CD8-positive, alpha-beta memory T cell (primary cell): Measurements from ENCODE around the gene REC8. TPM values are rescaled to one million over a fixed set of nuclear protein-coding genes. Genes with fewer than 3 reads are reported as not detected.

Experiments
- CTCF ChIA-PET: fragments of 350-600 bp; sonication (Branson Sonifier 250); formaldehyde crosslinking; loops from one replicate; lab custom pipeline; 2021; ENCODE audit warnings: antibody characterized with exemption; lab: Charles Lee
- POLR2A ChIA-PET: fragments of 350-600 bp; sonication (Branson Sonifier 250); formaldehyde crosslinking; loops from one replicate; lab custom pipeline; 2021; ENCODE audit warnings: antibody characterized with exemption; lab: Charles Lee
- DNase-seq, 5 donors: peaks; one replicate each; pipeline versions ENCODE4 v3.0.0 to v3.0.0-alpha.2; 2020 to 2022; ENCODE audit warnings: mixed read lengths in 1 of 5
- H3K27ac ChIP-seq: one replicate; pipeline ENCODE4 v1.7.0; 2013; ENCODE audit warnings: low read depth, mild to moderate bottlenecking, low read length, moderate library complexity
- H3K27me3 ChIP-seq: 2 replicates; pipeline ENCODE4 v1.7.0; 2013; ENCODE audit warnings: low read length, mild to moderate bottlenecking; ENCODE audit not compliant: insufficient read depth, poor library complexity, severe bottlenecking
- H3K36me3 ChIP-seq: 2 replicates; pipeline ENCODE4 v1.7.0; 2013; ENCODE audit warnings: mild to moderate bottlenecking, low read length, moderate library complexity; ENCODE audit not compliant: insufficient read depth
- H3K4me1 ChIP-seq: 2 replicates; pipeline ENCODE4 v1.7.0; 2013; ENCODE audit warnings: mild to moderate bottlenecking, low read length, moderate library complexity; ENCODE audit not compliant: insufficient read depth
- H3K4me3 ChIP-seq: 2 replicates; pipeline ENCODE4 v1.7.0; 2013; ENCODE audit warnings: mild to moderate bottlenecking, low read length
- H3K9me3 ChIP-seq: 2 replicates; pipeline ENCODE4 v1.7.0; 2013; ENCODE audit warnings: mild to moderate bottlenecking, low read length
- H3K27ac Mint-ChIP-seq, 8 donors: one replicate each; pipeline ENCODE4 v1.8.0; 2020 to 2021; ENCODE audit warnings: mixed read lengths in 8 of 8, mild to moderate bottlenecking in 6 of 8, inconsistent platforms in 3 of 8, moderate library complexity in 3 of 8
- H3K27me3 Mint-ChIP-seq, 2 donors: one replicate each; pipeline ENCODE4 v1.8.0; 2020 to 2021; ENCODE audit warnings: mixed read lengths in 2 of 2, mild to moderate bottlenecking in 1 of 2, moderate library complexity in 1 of 2
- H3K36me3 Mint-ChIP-seq, 3 donors: one replicate each; pipeline ENCODE4 v1.8.0; 2020 to 2021; ENCODE audit warnings: mixed read lengths in 3 of 3, inconsistent platforms in 1 of 3, mild to moderate bottlenecking in 1 of 3
- H3K4me1 Mint-ChIP-seq, 3 donors: one replicate each; pipeline ENCODE4 v1.8.0; 2020 to 2021; ENCODE audit warnings: mixed read lengths in 3 of 3, inconsistent platforms in 1 of 3, mild to moderate bottlenecking in 1 of 3
- H3K4me3 Mint-ChIP-seq, 7 donors: one replicate each; pipeline ENCODE4 v1.8.0; 2020 to 2021; ENCODE audit warnings: mixed read lengths in 7 of 7, mild to moderate bottlenecking in 6 of 7, moderate library complexity in 4 of 7, inconsistent platforms in 2 of 7
- H3K9me3 Mint-ChIP-seq, 5 donors: one replicate each; pipeline ENCODE4 v1.8.0; 2020 to 2022; ENCODE audit warnings: mixed read lengths in 5 of 5, mild to moderate bottlenecking in 3 of 5, moderate library complexity in 2 of 5, inconsistent platforms in 1 of 5
- polyA plus RNA-seq: library from polyadenylated mRNA; unstranded; fragments of 300-500 nt; fragmentation: Illumina TruSeq; gene quantifications from one replicate; pipeline ENCODE4 v1.2.3, GENCODE V29; 2021
- total RNA-seq, 2 experiments: library from RNA; stranded (reverse); gene quantifications; one replicate each; pipeline ENCODE4 v1.2.3, GENCODE V29; 2021

The REC8 gene
- total and polyA plus RNA-seq, 3 experiments from 2014 or later = 10.0 to 26.7 (median 24.5) TPM

- Mint-ChIP-seq H3K4me1 (peaks cover 33 to 47% (median 42%) of the 10 kb centered on the region in 3 donors), H3K4me3 (peak overlapping the region in 6 of 7 donors; percentile 45 to 89 (median 82)), H3K36me3 (peaks cover 0 to 43% (median 10%) of the 10 kb centered on the region in 3 donors), H3K9me3 (no peaks in the 10 kb centered on the region), H3K27me3 (peaks cover 0 to 2% of the 10 kb centered on the region in 2 donors), H3K27ac (peak overlapping the region; percentile 71 to 96 (median 78))
- ChIA-PET POLR2A (interaction anchor here (1.2 kb wide), 1 partner anchor 12 kb away, joined by 4 read pairs; the partner anchor contains the start of gene IRF9), CTCF (interaction anchor here (0.9 to 4.7 kb wide), 2 partner anchors 10 to 12 kb away, joined by 3 to 36 read pairs; partner anchors contain the start of gene IRF9)
- Histone ChIP-seq H3K27ac (no peak overlapping the region), H3K9me3 (no peaks in the 10 kb centered on the region), H3K4me3 (no peak overlapping the region), H3K27me3 (no peaks in the 10 kb centered on the region), H3K36me3 (peaks cover 8% of the 10 kb centered on the region), H3K4me1 (no peaks in the 10 kb centered on the region)
- DNase-seq = no peak
These were observed 996 bp downstream of the REC8 start for GRCh38 chr14:24172871-24173281.

GRCh38 chr14:24176599-24176998 lies 4.7 kb downstream of the REC8 start:
- no peaks in the 10 kb centered on the region for H3K27me3 Mint-ChIP-seq
- H3K4me1 Mint-ChIP-seq = peaks cover 25 to 29% (median 28%) of the 10 kb centered on the region in 3 donors
- Histone ChIP-seq H3K4me1 (no peaks in the 10 kb centered on the region), H3K4me3 (no peak overlapping the region), H3K9me3 (no peaks in the 10 kb centered on the region), H3K27me3 (no peaks in the 10 kb centered on the region), H3K36me3 (peaks cover 19% of the 10 kb centered on the region), H3K27ac (no peak overlapping the region)
- DNase-seq = no peak
- H3K36me3 Mint-ChIP-seq = peaks cover 0 to 67% (median 9%) of the 10 kb centered on the region in 3 donors
- H3K9me3 Mint-ChIP-seq = no peaks in the 10 kb centered on the region
- peak overlapping the region in 1 of 8 donors; percentile 47 for H3K27ac Mint-ChIP-seq
- CTCF ChIA-PET = interaction anchor here (1.7 kb wide), 1 partner anchor 43 kb away, joined by 3 read pairs; no protein-coding TSS in a partner anchor
- POLR2A ChIA-PET = interaction anchor here (0.6 kb wide), 1 partner anchor 27 kb away, joined by 3 read pairs; no protein-coding TSS in a partner anchor
- no peak overlapping the region for H3K4me3 Mint-ChIP-seq

GRCh38 chr14:24177041-24177825 lies 5.4 kb downstream of the REC8 start:
- no peak for DNase-seq
- ChIA-PET CTCF (interaction anchor here (1.7 kb wide), 1 partner anchor 43 kb away, joined by 3 read pairs; no protein-coding TSS in a partner anchor), POLR2A (interaction anchor here (0.6 kb wide), 1 partner anchor 27 kb away, joined by 3 read pairs; no protein-coding TSS in a partner anchor)
- Histone ChIP-seq H3K4me3 (no peak overlapping the region), H3K36me3 (peaks cover 19% of the 10 kb centered on the region), H3K27ac (no peak overlapping the region), H3K27me3 (no peaks in the 10 kb centered on the region), H3K9me3 (no peaks in the 10 kb centered on the region), H3K4me1 (no peaks in the 10 kb centered on the region)
- Mint-ChIP-seq H3K9me3 (no peaks in the 10 kb centered on the region), H3K4me3 (no peak overlapping the region), H3K27me3 (no peaks in the 10 kb centered on the region), H3K27ac (peak overlapping the region in 4 of 8 donors; percentile 31 to 79 (median 44)), H3K36me3 (peaks cover 0 to 72% (median 9%) of the 10 kb centered on the region in 3 donors), H3K4me1 (peaks cover 22 to 25% (median 23%) of the 10 kb centered on the region in 3 donors)

GRCh38 chr14:24177891-24178290 lies 6.0 kb downstream of the REC8 start:
- no peak for DNase-seq
- Mint-ChIP-seq H3K36me3 (peaks cover 0 to 78% (median 9%) of the 10 kb centered on the region in 3 donors), H3K4me3 (no peak overlapping the region), H3K27me3 (no peaks in the 10 kb centered on the region), H3K9me3 (no peaks in the 10 kb centered on the region), H3K27ac (peak overlapping the region in 1 of 8 donors; percentile 42), H3K4me1 (peaks cover 19 to 22% (median 19%) of the 10 kb centered on the region in 3 donors)
- Histone ChIP-seq H3K9me3 (no peaks in the 10 kb centered on the region), H3K36me3 (peaks cover 19% of the 10 kb centered on the region), H3K27me3 (no peaks in the 10 kb centered on the region), H3K4me1 (no peaks in the 10 kb centered on the region), H3K27ac (no peak overlapping the region), H3K4me3 (no peak overlapping the region)
- CTCF ChIA-PET = interaction anchor here (1.7 kb wide), 1 partner anchor 42 kb away, joined by 3 read pairs; no protein-coding TSS in a partner anchor
- POLR2A ChIA-PET = no interaction called here

GRCh38 chr14:24178399-24179178 lies 6.7 kb downstream of the REC8 start:
- Histone ChIP-seq H3K9me3 (no peaks in the 10 kb centered on the region), H3K4me3 (no peak overlapping the region), H3K4me1 (no peaks in the 10 kb centered on the region), H3K27me3 (no peaks in the 10 kb centered on the region), H3K36me3 (peaks cover 23% of the 10 kb centered on the region), H3K27ac (no peak overlapping the region)
- Mint-ChIP-seq H3K27me3 (no peaks in the 10 kb centered on the region), H3K27ac (peak overlapping the region in 2 of 8 donors; percentile 22 to 23), H3K36me3 (peaks cover 0 to 85% (median 9%) of the 10 kb centered on the region in 3 donors), H3K9me3 (no peaks in the 10 kb centered on the region), H3K4me3 (no peak overlapping the region), H3K4me1 (peaks cover 13 to 15% (median 15%) of the 10 kb centered on the region in 3 donors)
- DNase-seq = no peak
- POLR2A ChIA-PET = no interaction called here
- CTCF ChIA-PET = interaction anchor here (0.9 to 1.7 kb wide), 2 partner anchors 41 to 69 kb away, joined by 3 read pairs; no protein-coding TSS in a partner anchor

DNA sequence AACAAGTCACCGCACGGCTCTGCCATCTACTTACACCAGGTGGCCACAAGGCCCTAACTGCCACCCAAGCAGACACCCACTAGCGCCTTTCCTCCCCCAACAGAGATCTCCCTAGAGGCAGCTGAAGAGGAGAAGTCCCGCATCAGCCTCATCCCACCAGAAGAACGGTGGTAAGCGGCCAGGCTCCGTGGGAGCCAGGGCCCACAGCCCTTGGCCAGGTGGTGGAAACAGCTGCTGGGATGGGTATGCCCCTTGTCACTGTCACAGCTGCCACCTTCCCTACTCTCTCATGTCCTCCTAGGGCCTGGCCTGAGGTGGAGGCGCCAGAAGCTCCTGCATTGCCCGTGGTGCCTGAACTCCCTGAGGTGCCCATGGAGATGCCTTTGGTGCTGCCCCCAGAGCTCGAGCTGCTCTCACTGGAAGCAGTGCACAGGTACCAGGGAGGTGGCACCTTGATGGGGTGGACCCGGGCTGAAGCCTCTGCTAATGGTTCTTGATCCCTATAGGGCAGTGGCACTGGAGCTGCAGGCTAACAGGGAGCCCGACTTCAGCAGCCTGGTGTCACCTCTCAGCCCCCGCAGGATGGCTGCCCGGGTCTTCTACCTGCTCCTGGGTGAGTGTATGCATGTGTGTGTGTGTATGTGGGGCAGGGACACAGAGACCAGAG lies 7.5 kb downstream of the REC8 start:
- H3K27ac ChIP-seq = no peak overlapping the region
- no peak overlapping the region for H3K4me3 ChIP-seq
- no peaks in the 10 kb centered on the region for H3K9me3 ChIP-seq
- H3K4me1 Mint-ChIP-seq = peaks cover 10 to 14% (median 14%) of the 10 kb centered on the region in 3 donors
- peaks cover 24% of the 10 kb centered on the region for H3K36me3 ChIP-seq
- peaks cover 0 to 91% (median 8%) of the 10 kb centered on the region in 3 donors for H3K36me3 Mint-ChIP-seq
- peak overlapping the region in 3 of 8 donors; percentile 22 to 90 (median 23) for H3K27ac Mint-ChIP-seq
- H3K27me3 ChIP-seq = no peaks in the 10 kb centered on the region
- no peak for DNase-seq
- POLR2A ChIA-PET = no interaction called here
- CTCF ChIA-PET = interaction anchor here (0.9 to 2.7 kb wide), 3 partner anchors 9 to 70 kb away, joined by 3 to 16 read pairs (median 4); partner anchors contain the start of gene IRF9
- no peak overlapping the region for H3K4me3 Mint-ChIP-seq
- H3K27me3 Mint-ChIP-seq = no peaks in the 10 kb centered on the region
- no peaks in the 10 kb centered on the region for H3K4me1 ChIP-seq
- H3K9me3 Mint-ChIP-seq = no peaks in the 10 kb centered on the region
